ENCODE measurements around the gene ZNF469. TPM values are rescaled to one million over a fixed set of nuclear protein-coding genes. Genes with fewer than 3 reads are reported as not detected.

Gene ZNF469, protein sequence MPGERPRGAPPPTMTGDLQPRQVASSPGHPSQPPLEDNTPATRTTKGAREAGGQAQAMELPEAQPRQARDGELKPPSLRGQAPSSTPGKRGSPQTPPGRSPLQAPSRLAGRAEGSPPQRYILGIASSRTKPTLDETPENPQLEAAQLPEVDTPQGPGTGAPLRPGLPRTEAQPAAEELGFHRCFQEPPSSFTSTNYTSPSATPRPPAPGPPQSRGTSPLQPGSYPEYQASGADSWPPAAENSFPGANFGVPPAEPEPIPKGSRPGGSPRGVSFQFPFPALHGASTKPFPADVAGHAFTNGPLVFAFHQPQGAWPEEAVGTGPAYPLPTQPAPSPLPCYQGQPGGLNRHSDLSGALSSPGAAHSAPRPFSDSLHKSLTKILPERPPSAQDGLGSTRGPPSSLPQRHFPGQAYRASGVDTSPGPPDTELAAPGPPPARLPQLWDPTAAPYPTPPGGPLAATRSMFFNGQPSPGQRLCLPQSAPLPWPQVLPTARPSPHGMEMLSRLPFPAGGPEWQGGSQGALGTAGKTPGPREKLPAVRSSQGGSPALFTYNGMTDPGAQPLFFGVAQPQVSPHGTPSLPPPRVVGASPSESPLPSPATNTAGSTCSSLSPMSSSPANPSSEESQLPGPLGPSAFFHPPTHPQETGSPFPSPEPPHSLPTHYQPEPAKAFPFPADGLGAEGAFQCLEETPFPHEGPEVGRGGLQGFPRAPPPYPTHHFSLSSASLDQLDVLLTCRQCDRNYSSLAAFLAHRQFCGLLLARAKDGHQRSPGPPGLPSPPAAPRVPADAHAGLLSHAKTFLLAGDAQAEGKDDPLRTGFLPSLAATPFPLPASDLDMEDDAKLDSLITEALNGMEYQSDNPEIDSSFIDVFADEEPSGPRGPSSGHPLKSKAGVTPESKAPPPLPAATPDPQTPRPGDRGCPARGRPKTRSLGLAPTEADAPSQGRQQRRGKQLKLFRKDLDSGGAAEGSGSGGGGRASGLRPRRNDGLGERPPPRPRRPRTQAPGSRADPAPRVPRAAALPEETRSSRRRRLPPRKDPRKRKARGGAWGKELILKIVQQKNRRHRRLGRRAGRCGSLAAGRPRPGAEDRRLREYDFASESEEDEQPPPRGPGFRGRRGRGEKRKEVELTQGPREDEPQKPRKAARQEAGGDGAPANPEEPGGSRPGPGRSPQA (N-terminal part only)
- 1 to 10 TPM in 2 of 6 experiments, under 1 TPM in 4; 0.22 to 1.3 (median 0.37) TPM for total RNA-seq
- long read RNA-seq, result 0 reads

DNA sequence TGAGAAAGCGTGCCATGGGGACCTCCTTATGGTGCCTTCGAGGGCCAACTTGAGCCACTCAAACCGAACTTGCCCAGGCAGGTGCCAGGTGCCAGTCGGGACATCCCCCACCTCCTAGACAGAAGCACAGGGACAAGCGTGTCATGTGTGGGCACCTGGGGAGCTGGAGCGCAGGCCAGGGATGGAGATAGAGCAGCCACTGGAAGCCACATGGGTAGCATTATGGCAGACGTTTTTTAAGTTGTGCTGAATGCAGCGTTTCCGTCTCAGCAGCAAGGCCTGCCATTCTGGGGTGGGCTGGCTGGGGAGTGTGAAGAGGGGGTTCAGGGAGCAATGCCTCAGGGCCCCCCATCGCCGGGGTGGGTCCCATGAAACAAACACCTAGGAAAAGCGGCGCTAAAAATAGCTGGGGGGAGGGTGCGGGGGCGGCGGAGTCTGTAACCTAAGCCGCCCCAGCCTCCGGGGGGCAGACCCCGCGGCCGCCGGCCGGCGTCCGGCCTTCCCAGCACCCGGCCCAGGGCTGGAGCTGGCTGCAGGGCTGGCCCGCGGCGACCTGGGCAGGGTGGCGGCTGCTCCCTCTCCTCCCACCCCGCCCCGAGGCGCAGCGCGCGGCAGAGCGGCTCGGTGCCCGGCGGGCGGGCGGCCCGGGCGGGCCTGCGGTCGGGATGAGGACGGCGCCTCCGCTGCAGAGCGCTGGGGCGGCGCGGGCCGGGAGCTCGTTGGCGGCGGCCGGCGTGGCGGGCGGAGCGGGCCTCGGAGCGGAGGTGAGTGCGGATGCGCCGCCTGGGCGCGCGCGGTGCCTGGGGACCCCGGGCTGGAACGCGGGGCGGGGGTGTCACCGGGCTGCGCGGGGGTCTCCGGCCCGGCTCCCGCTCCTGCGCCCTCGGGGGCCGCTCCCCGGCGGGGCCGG lies at the start of gene ZNF469:
ZNF469 (plus strand) TSS at position 469 of the 910 bp plus-strand sequence. CDS start 44,512 bp downstream, outside the sequence.
- Histone ChIP-seq H3K9me3 (no peaks in the 10 kb centered on the region), H3K27ac (no peak within 1 kb of the TSS), H3K4me1 (no peaks in the 10 kb centered on the region), H3K4me3 (peak within 1 kb of the TSS; percentile 12 to 26 (median 23)), H3K36me3 (no peaks in the 10 kb centered on the region), H3K27me3 (no peaks in the 10 kb centered on the region)
- ATAC-seq, result peak in 2 of 4 donors; percentile 20 to 30
- peak in 2 of 3 donors; percentile 22 to 46 for DNase-seq
- TF ChIP-seq CTCF (IDR thresholded peaks at IDR 0.05), result no peak
- TF ChIP-seq POLR2A (IDR thresholded peaks at IDR 0.05), result no peak
- intact Hi-C loops (cut with DNase I), result no loop called here
- 24% methylated on average over 5 of the region's 87 CpGs for WGBS (ENCODE audit: insufficient coverage, low coverage, low lambda C conversion rate, missing lambda C conversion rate)

DNA sequence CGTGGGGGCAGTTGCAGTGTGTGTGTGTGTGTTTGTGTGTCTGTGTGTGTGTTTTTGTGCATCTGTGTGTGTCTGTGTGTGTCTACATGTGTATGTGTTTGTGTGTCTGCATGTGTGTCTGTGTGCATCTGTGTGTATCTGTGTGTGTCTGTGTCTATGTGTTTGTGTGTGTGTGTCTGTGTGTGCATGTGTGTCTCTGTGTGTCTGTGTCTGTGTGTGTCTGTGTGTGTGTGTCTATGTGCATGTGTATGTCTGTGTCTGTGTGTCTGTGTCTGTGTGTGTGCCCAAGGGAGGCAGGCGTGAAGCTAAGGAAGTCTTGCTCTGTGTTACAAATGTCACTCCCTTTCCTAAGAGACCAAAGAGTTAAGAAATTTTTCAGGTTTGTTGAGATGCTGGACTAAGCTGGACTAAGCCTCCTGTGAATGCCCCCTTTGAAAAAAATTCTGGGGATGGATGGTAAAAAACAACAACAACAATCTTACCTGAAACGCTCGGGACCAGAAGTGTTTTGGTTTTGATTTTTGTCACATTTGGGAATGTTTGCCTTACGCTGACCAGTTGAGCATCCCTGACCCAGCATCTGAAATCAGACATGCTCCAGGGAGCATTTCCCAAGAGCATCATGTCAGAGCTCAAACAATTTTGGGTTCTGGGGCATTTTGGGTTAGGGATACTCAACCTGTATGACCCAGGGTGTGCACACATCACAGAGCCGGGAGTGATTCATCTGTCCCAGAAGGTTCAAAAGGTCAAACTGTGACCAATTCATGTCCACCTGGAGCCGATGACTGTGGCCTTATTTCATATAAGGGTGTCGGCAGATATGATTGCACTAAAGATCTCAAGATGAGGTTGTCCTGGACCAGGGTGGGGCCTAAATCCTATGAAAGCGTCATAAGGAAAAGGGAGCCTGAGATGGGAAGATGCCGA lies 48.6 kb upstream of the ZNF469 start:
- Histone ChIP-seq H3K36me3 (no peaks in the 10 kb centered on the region), H3K4me3 (no peak overlapping the region), H3K27me3 (no peaks in the 10 kb centered on the region), H3K27ac (no peak overlapping the region), H3K4me1 (no peaks in the 10 kb centered on the region), H3K9me3 (no peaks in the 10 kb centered on the region)
- TF ChIP-seq POLR2A (IDR thresholded peaks at IDR 0.05) (no peak), CTCF (IDR thresholded peaks at IDR 0.05) (no peak)
- 70% methylated on average over 10 of the region's 10 CpGs for WGBS (ENCODE audit: insufficient coverage, low coverage, low lambda C conversion rate, missing lambda C conversion rate)
- ATAC-seq (no peak), DNase-seq (no peak)
- intact Hi-C loops (cut with DNase I), result no loop called here

DNA sequence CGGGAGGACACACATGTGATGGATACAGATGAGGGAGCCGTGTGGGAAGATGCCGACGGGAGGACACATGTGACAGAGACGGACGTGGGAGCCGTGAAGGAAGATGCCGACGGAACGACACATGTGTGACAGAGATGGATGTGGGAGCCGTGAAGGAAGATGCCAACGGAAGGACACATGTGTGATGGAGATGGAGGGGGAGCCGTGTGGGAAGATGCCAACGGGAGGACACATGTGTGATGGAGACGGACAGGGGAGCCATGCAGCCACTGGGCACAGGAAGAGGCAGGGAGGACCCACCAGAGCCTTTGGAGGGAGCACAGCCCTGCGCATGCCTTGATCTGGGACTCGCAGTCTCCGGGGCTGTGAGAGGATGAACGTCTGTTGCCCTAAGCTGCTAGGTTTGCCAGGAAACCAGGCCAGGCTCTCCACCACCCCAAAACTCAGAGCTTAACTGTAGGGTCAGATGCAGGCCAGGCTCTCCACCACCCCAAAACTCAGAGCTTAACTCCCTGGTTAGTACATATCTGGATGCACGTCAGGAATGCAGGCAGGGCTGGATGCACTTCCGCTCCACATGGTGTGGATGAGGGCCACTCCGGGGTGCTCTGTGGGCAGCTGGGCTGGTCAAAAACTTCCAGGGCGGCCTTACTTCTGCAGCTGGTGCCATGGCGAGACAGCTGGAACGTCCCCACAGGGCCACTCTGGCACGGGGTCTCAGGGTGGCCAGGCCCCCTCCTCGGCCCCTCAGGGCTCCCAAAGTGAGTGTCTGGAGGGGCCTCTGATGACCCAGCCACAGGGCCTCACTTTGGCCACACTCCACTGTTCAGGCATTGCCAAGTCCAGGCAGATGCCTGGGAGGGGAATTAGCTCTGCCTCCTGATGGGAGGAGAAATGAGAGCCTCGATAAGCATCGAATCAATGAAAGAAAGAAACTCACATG lies 47.7 kb upstream of the ZNF469 start:
- DNase-seq, result no peak
- H3K4me1 ChIP-seq, result no peaks in the 10 kb centered on the region
- no peak overlapping the region for H3K27ac ChIP-seq
- no peaks in the 10 kb centered on the region for H3K36me3 ChIP-seq
- H3K9me3 ChIP-seq, result no peaks in the 10 kb centered on the region
- no peak for ATAC-seq
- TF ChIP-seq CTCF (IDR thresholded peaks at IDR 0.05) (no peak), POLR2A (IDR thresholded peaks at IDR 0.05) (no peak)
- 56% methylated on average over 9 of the region's 29 CpGs for WGBS (ENCODE audit: insufficient coverage, low coverage, low lambda C conversion rate, missing lambda C conversion rate)
- intact Hi-C loops (cut with DNase I), result no loop called here
- no peaks in the 10 kb centered on the region for H3K27me3 ChIP-seq
- H3K4me3 ChIP-seq, result no peak overlapping the region
